ENCODE data around the gene SMG7.
A peak's percentile ranks its signal among the peaks of the same experiment; 100 is the strongest.

The SMG7 gene

DNA sequence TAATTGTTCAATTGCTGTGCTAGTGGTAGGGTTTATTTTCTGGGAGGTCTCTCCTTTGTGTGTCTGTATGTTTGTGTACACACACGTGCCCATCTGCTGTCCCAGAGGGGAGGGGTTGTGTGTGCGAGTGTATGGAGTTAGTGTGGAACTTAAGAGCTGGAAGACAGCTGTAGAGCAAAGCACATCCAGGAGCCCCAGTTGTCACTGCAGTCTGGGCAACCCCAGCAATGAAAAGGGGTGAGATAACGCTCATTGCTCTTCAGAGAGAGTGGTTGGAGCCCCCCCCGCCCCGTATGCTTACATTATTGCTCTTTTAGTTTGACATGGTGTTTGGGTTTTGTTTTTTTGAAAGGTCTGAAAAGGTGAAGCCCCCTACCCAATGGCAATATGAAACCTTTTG, 81.0 kb downstream of the SMG7 start:
- intact Hi-C loops (cut with DNase I): loop anchor here (5.0 kb wide), 1 partner anchor 69 kb away; no protein-coding TSS in a partner anchor

DNA sequence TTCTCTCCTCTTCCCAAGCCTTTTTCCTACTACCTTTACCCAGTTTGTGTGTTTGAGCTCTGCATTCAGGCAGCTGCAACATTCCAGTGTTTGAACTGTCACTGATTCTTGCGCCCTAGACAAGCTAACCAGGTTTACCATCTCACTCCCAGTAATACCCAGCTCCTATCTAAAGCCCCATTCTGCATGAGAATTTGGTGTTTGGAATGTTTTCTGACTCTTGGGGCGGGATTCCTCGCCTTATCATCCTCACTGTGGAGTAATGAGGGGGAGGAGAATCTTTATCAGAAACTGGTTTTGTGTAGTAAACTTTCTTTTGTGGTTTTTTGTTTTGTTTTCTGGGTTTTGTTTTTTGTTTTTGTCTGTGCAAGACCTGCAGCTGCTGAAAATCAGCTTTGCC, 81.5 kb downstream of the SMG7 start:
- DNase-seq: no peak
- intact Hi-C loops (cut with DNase I): loop anchor here (5.0 kb wide), 1 partner anchor 69 kb away; no protein-coding TSS in a partner anchor

More for the DNA sequence above, 81.0 kb downstream of the SMG7 start:
- DNase-seq: no peak

DNA sequence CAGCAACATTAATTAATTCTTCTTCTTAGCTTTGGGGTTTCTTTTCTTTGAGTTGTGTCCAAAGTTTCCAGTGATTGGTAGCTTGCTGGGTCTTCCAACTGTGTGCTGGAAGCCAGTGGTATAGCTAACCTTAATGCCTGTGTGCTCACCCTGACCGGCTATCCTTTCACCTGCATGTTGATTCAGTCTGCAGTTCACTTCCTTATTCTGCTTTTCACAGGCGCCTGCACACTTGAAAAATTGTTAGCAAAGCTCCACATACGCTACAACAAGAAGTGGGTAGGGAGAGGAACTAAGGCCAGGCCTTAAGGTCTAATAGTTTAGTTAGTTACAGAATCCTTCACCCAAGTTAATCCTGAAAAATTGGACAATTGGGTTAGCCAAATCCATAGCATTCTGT, 82.3 kb downstream of the SMG7 start:
- no peak for DNase-seq
- intact Hi-C loops (cut with DNase I): loop anchor here (5.0 kb wide), 1 partner anchor 68 kb away; no protein-coding TSS in a partner anchor

DNA sequence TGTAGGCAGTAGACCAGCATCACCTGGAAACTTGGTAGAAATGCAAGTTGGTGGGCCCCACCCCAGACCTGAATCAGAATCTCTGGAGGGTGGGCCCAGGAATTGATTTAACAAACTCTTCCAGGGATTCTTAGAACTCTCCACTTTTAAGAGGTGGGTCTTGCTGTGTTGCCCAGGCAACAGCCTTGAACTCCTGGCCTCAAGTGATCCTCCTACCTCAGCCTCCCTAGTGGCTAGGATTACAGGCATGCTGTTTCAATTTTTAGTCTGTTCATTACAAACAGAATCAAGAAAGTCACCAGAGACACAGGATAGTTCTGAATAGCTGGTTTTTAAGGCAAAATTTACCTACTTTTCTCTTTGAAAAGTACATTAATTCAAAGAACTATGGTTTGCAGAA, 86.8 kb downstream of the SMG7 start:
- no peak for DNase-seq
- intact Hi-C loops (cut with DNase I): no loop called here

DNA sequence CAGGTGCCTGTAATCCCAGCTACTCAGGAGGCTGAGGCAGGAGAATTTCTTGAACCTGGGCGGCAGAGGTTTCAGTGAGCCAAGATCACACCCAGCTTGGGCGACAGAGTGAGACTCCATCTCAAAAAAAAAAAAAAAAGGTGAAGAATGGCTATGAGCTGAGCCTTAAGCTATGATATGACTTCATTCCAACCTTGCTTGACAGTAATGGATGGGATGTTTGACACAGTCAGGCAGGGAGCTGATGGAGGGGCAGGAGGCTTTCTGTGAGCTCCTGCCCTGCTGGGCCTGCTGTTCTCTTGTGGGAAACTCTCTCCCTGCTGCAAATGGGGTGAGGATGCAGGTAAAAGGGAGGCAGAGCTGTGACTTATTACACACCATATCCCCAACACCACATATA, 90.4 kb downstream of the SMG7 start:
- intact Hi-C loops (cut with DNase I): no loop called here
- no peak for DNase-seq

DNA sequence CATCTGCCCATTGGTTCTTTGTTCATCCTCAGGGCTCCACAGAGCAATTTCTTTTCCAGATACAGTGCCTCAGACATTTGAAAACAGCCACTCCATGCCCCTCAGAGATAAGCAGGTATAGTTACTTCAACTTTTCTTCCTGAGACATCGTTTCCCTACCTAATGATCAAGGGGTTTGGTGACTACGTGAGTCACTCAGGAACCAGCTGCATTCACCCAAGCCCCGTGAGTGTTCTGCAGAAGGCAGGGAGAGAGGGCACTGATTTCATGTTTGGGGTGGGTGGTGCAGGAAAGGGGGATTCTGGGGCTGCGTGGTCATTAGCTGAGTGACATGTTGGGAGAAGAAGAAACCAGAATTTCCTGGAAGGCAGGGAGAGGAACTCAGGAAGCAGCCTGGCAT, 93.0 kb downstream of the SMG7 start:
- intact Hi-C loops (cut with DNase I): no loop called here
- no peak for DNase-seq

DNA sequence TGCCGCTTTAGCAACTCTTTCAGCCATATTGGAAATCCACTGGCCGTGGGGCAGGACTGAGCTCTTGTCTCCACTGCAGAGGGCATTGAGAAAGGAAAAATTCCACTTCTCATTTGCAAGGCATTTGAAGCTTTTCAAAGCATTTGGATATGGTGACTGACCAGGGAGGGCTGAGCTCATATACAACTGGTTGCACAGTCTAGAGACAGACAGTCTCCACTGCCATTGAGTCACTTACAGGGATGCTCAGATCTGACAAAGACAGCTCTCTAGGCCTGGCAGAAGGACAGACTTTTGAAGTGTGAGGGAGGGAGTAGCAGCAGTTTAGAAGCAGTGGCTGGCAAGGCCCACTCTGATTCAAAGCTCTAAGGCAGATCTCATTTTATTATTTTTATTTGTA, 93.7 kb downstream of the SMG7 start:
- intact Hi-C loops (cut with DNase I): no loop called here
- DNase-seq: no peak

DNA sequence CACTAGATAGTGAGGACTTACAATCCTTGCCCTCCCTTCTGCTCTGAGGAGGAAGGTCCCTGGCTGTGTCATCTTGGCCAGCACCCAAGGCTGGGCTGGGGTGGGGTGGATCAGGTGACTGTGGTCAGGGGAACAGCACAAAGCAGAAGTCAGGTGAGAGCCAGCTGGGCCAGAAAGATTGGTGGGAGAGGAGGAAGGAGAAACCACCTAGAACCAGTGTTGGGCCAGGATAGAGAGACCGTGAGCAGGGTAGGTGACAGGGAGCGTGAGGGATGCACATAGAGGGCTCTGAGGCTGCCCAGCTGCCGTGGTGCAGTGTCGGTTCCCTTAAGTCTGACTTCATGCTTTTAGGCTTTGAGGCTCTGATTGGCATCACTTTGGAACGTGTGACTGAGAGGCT, 95.3 kb downstream of the SMG7 start:
- DNase-seq: peak in 1 of 10 donors; percentile 25
- intact Hi-C loops (cut with DNase I): no loop called here

DNA sequence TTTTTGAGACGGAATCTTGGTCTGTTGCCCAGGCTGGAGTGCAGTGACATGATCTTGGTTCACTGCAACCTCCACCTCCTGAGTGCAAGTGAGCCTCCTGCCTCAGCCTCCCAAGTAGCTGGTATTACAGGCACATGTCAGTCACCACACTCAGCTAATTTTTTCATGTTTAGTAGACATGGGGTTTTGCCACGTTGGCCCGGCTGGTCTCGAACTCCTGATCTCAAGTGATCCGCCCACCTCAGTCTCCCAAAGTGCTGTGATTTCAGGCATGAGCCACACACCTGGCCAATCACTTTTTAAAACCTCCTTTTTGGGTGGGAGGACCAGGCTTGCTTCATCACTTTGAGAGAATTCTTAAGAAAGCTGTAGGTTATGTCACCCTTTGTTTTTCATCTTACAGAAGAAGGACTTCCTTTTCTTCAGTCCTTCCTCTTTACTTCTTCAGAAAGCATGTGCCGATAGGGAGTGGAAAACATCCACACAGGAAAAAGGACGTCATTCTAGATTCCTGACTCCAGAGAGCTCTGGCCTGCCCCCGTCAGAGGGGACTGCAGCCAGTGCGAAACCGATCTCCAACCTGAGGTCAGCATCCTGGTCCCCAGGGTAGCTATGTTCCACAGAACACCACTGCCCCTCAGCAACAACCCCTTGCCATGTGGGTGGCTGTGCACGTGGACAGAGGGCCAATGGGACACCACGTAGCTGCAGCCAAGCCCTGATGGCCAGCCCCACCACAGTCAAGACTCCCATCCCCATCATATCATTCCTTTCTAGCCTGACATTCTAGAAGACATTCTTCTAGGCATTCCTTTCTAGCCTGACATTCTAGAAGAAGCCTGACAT, 96.1 kb downstream of the SMG7 start:
- no peak for DNase-seq
- intact Hi-C loops (cut with DNase I): no loop called here

DNA sequence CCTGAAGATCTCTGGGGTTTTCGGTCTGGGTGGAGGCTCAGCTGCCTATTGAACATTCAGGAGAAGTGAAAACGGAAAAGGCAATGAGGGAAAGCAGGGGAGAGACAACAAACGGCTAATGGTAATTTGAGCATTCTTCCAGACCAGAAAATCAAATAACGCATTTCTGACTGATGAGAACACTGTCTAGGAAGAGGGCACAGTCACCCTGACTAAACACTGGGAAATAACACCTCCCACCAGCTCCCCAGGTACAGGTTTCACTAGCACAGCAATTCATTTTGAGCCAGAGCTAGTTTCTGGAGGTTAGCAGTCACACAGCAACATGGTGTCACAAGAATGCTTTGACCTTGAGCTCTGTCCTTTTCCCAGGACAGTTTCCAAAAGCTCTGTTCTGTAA, 96.8 kb downstream of the SMG7 start:
- intact Hi-C loops (cut with DNase I): no loop called here
- no peak for DNase-seq

DNA sequence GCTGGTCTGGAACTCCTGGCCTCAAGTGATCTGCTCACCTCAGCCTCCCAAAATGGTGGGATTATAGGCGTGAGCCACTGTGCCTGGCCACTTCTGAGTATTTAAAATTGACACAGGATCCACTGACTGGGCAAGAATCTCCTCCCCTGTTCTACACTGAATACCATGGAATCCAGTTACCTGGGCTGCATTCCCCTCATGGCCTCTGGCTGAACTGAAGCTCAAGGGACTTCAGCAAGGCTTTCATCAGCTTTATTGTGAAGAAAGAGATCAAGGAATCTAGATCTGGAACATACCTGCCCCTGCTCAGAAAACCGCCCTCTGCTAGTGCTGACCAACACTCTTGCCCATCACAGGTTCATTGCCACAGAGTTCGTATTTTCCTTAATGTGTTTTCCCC, 97.5 kb downstream of the SMG7 start:
- intact Hi-C loops (cut with DNase I): no loop called here
- DNase-seq: no peak

DNA sequence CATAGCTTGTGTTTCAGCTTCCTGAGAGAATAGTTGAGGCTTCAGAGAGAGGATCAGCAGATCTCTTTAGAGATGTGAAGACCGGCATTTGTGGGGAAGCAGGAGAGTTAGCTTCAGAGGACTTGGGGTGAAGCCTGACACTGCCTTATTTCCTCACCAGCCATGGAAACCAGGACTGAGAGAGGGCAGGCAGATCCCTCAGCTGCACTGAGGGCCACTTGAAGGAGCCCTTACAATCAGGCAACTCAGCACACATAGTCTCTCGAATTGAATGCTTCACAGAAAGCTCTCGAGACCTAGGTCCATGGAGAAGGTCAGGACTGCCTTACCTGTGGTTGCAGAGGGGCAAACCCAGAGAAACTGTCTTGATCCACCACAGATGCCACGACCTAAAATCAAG, 98.2 kb downstream of the SMG7 start:
- intact Hi-C loops (cut with DNase I): no loop called here
- DNase-seq: no peak

DNA sequence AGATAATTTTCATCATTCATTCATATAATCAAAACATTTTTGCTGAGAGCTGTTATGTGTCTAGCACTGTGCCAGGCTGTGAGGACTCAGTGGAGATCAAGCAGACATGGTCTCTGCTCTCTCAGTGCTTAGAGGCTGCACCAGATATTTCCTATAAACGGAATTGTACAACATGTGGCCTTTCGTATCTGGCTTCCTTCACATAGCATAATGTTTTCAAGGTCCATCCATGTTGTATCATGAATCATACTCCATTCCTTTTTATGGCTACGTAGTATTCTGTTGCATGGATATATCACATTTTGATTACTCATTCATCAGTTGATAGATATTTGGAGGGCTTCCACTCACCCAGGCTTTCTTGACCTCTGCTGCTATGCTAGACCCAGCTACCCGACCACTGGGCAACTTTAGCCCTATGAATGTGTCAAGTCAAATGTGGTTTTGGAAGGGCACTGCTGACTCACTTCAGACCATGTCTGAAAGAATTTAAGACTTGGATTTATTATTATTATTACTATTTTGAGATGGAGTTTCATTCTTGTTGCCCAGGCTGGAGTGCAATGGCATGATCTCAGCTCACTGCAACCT, 99.5 kb downstream of the SMG7 start:
- intact Hi-C loops (cut with DNase I): no loop called here

DNA sequence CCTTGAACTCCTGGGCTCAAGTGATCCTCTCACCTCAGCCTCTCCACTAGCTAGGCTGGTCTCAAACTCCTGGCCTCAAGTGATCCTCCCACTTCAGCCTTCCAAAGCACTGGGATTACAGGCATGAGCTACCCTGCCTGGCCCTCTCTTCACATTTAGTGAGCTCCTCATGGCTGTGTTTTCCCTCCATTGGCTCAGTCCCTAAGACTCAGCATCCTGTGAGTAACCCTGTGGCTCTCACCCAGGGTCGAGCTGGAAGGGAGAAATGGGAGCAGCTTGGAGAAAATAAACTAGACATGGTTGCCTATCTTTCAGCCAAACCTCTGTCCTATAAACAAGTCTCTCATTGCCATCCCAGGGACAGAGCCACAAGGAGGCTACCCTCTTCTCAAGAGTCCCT, 100.4 kb downstream of the SMG7 start:
- DNase-seq: no peak
- intact Hi-C loops (cut with DNase I): no loop called here

More for the DNA sequence above, 99.5 kb downstream of the SMG7 start:
- no peak for DNase-seq

DNA sequence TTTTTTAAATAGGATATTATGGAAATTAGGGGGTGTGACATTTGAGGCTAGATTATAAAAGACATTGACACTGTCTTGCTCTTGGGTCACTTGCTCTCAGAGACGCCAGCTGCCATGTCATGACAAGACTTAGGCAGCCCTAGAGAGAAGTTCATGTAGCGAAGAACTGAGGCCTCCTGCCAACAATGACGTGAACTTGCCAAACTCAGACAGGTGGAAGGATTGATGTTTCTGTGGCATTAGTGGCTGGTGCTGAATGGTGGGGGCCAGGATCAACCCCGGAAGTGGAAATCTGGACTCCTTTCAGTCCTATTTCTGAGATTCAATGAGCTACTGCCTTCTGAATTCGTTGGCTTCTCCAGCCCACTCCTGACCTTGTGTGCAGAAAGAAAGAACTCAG, 103.3 kb downstream of the SMG7 start:
- intact Hi-C loops (cut with DNase I): no loop called here
- DNase-seq: no peak

DNA sequence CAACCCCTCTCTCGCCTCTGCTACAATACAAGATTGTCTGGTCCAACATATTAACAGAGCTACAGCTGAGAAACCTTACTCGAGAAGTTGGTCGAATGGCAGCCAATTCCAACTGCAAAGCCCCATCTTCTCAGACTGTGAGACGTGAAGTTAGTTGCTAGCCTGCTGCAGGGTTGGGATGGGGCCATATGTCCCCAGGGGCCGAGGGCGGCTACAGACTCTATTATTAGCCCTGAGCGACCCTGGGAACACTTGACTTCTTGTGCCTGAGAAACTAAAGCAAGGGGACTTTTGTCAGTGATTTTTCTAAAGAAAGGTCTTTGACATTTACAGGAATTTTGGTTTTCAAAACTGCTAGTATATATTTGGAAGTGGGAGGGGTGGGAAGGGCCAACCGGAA, 104.2 kb downstream of the SMG7 start:
- DNase-seq: no peak
- intact Hi-C loops (cut with DNase I): no loop called here

DNA sequence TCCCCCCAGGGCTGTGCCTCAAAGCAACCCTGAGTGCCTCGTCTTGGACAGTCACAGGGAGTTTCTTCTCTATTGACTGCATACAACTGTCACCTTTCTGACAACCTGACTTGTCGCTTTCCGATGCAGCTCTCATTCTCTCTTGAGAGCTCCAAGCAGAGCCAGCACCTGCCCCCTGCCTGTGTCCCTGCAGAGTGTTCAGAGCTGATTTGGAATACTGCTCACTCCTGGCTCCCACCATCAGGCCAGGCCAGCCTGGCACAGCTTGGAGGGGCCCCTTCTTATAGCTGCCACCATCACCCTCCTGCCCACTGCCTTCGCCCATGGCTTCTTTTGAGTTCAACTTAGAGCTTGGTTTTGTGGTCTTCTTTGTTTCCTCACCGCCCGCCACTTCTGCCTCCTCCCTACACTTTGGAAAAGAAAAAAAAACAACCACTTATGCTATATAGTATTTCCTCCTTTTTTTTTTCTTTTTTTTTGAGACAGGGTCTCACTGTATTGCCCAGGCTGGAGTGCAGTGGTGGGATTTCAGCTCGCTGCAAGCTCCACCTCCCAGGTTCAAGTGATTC, 105.7 kb downstream of the SMG7 start:
- no peak for DNase-seq
- intact Hi-C loops (cut with DNase I): no loop called here

DNA sequence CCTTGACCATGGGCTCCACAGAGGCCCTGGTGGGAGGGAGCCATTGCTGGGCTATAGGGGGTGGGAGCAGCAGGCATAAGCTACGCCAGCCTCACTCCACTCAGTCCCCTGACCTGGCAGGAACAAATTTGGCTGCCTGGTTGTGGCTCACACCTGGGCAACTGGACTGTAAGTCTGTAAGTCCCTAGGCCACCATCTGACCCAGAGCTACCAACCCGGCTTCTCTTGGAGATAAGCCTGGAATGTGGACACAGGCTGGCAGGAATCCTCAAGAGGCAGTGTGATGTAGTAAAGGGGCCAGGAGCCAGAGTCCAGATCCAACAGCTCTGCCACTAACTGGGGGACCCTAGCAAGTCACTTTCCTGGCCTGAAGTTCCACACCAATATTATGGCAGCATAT, 106.6 kb downstream of the SMG7 start:
- DNase-seq: no peak
- intact Hi-C loops (cut with DNase I): no loop called here

DNA sequence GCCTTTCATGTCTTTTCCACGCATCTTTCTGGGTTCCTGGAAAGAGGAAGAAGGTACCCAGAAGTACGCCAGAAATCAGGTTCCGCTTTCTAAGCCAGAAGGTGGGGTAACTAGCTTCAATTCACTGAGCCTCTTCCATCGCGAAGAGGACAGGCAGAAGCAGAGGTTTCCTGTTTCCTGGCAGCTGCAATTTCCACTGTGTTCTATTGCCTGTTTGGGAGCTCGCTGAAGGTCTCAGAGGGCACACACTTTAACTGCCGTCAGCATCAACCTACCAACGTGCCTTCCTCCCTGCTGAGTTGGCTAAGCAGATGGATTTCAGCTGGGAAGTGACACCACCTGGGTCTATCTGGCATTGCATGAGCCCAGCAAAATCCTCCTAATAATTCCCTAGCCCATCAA, 108.0 kb downstream of the SMG7 start:
- no peak for DNase-seq
- intact Hi-C loops (cut with DNase I): no loop called here

DNA sequence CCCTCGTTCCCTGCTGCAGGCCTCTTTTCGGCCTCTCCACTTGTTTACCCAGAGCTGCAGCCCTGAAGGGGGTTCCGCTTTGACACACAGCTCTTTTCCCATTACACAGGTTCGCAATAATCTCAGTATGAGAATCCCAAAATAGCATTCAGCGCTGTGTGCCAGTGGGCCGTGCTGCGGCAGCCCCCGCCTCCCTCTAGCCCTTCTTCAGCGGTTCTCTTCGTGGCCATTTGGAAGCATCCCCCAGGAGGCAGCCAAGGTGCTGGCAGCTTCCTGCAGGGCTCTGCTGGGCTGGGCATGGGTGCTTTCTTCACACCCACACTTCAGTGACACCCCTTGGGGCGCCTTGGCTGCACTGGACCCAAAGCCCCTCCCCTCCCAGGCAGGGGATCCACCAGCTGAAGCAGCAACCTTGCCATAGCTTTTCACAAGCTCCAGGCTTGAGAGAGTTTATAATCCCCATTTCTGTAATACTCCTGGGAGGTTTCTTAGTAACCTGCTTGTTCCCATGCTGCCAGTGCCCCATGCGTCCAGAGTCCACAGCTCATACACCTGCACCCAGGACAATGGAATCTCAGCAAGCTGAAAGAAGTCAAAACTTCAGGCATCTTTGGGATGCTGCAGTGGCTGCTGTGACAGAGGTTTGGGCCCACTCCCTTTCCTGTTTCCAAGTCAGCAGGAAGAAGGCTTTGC, 109.9 kb downstream of the SMG7 start:
- DNase-seq: no peak
- intact Hi-C loops (cut with DNase I): no loop called here

DNA sequence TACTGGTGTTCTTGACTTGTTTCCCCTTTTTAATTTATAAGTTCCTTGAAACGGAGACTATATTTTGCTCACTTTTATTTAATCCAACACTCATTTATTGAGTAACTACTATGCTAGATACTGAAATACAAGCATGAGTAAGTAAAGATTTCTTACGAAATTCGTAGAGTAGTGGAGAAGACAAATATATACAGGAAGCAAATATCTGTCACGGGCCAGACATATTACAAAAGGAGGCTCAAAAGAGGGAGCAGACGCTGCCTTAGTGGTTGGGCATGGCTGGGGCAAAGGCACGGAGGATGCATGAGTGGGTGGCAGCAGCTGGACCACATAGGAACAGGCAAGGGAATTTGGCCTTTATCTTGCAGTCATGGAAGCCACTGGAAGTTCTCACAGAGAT, 111.2 kb downstream of the SMG7 start:
- no peak for DNase-seq
- intact Hi-C loops (cut with DNase I): no loop called here

Data from posterior cingulate gyrus (tissue), 11 donors.